Neural progenitor cell (in vitro differentiated cells): ENCODE data around the gene AURKAIP1.

Source experiments
- EZH2 ChIP-seq: fragments of 200-600 bp; sonication (generic); IDR thresholded peaks from 2 replicates; pipeline ENCODE4 v1.6.1; 2017; ENCODE audit warnings: antibody characterized with exemption, mild to moderate bottlenecking, moderate library complexity
- TF ChIP-seq, protein P1 (sequence below): fragments of 200-600 bp; sonication (generic); IDR thresholded peaks from 2 replicates; pipeline ENCODE4 v1.5.1; 2017; ENCODE audit warnings: antibody characterized with exemption, mild to moderate bottlenecking

DNA sequence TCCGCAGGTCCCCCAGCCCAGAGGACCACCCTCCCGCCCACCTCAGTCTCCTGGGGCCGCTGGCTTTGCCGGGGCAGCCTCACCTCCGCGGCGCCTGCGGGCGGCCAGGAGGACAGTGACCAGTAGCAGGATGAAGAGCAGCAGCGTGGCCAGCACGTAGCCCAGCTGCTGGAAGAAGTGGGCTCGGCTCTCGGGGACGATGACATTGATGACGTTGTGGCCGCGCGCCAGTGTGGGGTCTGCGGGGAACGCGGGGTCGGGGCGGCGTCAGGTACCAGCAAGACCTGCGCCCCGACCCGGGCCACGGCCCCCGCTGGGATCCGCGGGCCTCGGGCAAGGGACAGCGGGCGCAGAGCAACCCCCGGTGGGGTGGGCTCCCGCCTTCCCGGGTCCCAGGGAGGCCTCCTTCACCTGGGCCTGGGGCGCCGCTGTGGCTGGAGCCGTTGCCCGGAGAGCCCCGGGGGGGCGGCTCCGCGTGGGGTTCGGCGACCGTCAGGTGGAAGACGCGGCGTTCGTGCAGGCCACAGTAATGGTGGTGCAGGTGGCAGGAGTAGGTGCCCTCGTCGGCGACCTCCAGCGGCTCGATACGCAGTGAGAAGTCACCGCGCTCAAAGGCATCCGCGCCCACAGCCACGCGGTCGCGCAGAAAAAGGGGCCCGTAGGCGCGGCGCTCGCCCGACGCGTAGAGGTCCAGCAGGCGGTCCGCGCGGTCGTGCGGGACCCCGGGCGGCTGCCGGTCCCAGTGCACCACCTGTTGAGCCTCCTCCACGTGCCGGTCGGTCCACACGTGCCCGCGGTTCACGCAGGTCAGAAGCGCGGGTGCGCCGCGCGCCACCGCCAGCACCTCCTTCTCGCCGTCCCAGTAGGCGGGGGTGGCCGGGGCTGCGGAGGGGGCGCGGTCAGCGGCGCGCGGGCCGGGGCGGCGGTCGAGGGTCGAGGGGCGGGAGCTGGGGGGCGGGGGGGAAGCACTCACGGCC lies 20.4 kb downstream of the AURKAIP1 start:
- TF ChIP-seq, protein P1, sequence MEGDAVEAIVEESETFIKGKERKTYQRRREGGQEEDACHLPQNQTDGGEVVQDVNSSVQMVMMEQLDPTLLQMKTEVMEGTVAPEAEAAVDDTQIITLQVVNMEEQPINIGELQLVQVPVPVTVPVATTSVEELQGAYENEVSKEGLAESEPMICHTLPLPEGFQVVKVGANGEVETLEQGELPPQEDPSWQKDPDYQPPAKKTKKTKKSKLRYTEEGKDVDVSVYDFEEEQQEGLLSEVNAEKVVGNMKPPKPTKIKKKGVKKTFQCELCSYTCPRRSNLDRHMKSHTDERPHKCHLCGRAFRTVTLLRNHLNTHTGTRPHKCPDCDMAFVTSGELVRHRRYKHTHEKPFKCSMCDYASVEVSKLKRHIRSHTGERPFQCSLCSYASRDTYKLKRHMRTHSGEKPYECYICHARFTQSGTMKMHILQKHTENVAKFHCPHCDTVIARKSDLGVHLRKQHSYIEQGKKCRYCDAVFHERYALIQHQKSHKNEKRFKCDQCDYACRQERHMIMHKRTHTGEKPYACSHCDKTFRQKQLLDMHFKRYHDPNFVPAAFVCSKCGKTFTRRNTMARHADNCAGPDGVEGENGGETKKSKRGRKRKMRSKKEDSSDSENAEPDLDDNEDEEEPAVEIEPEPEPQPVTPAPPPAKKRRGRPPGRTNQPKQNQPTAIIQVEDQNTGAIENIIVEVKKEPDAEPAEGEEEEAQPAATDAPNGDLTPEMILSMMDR: no peak
- TF ChIP-seq EZH2: peak; percentile 91
